Pancreas (tissue), 10 donors: ENCODE data around the gene BLOC1S4. TPM values are rescaled to one million over a fixed set of nuclear protein-coding genes. Genes with fewer than 3 reads are reported as not detected.

Experiments used
- ATAC-seq, 4 donors: fragments of 200-7000 bp; cut with Tn5 transposase; one replicate each; pipeline versions ENCODE4 v1.8.0 to v1.9.1; 2020; ENCODE audit warnings: mild to moderate bottlenecking in 4 of 4, moderate library complexity in 4 of 4
- DNase-seq, 6 donors: peaks; one replicate each; pipeline ENCODE4 v3.0.0-alpha.2; 2020
- FAIRE-seq: peaks from 2 replicates; lab custom pipeline; 2012; peaks lifted over from hg19 to GRCh38; lab: Jason Lieb, UNC
- H3K27ac ChIP-seq, 4 donors: fragments of 200-600 bp; sonication (generic); 1 replicate in 3 of 4; 2 replicates in 1 of 4; pipeline versions ENCODE4 v1.5.0 to v1.8.0; 2020
- H3K27me3 ChIP-seq, 4 donors: fragments of 200-600 bp; one replicate each; pipeline ENCODE4 v1.8.0; 2021
- H3K36me3 ChIP-seq, 3 donors: fragments of 200-600 bp; sonication (generic) in 1 of 3; one replicate each; pipeline versions ENCODE4 v1.5.0 to v1.8.0; 2020 to 2021
- H3K4me1 ChIP-seq, 3 donors: fragments of 200-600 bp; one replicate each; pipeline ENCODE4 v1.8.0; 2021
- H3K4me3 ChIP-seq, 4 donors: fragments of 200-600 bp; sonication (generic) in 2 of 4; one replicate each; pipeline versions ENCODE4 v1.5.0 to v1.8.0; 2020 to 2021
- H3K9me3 ChIP-seq, 4 donors: fragments of 200-600 bp; one replicate each; pipeline ENCODE4 v1.8.0; 2021
- CTCF ChIP-seq, 4 donors: fragments of 200-600 bp; sonication (generic) in 3 of 4; IDR thresholded peaks; one replicate each; pipeline versions ENCODE4 v1.5.0 to v1.8.0; 2021; ENCODE audit warnings: antibody characterized with exemption in 4 of 4
- WGBS, 2 donors: extraction: QIAGEN DNeasy Blood & Tissue Kit; methylation state at CpG; one replicate each; pipeline ENCODE4 v1.1.7; 2013; 5-methylcytosine and 5-hydroxymethylcytosine counted together
- intact Hi-C, 3 donors: fragments of 100-400 bp; cut with DNase I; formaldehyde crosslinking; loops; one replicate each; pipeline versions ENCODE4 v1.11.1 to v1.14.2; 2022
- polyA plus RNA-seq, 2 donors: library from polyadenylated mRNA; stranded (reverse); fragments of 200-250 nt; gene quantifications; one replicate each; pipeline ENCODE4 v1.2.3, GENCODE V29; 2013
- total RNA-seq, 6 donors: library from RNA; stranded (reverse); fragmentation: NEBNext Ultra II Directional in 4 of 6; extraction: Animal tissue kit (Norgen Biotek cat#: 25700) in 4 of 6; gene quantifications; one replicate each; pipeline versions ENCODE4 v1.2.1 to v1.2.4, GENCODE V29; 2021 to 2023
- donor health status: healthy with polysubstance abuse.
- donor health status: DM: no; HTN: no; CAD: no; lungs with moderate emphysema.
- donor health status: DM: no; HTN: no; CAD: no.
- donor health status: control.
- donor health status: control.
- donor health status: Bipolar disorder and iron deficiency.
- donor health status: DM: yes; HTN: yes; CAD: no.
- donor health status: DM: no; HTN: no; CAD: no.
- donor health status: DM: no; HTN: no; CAD: no.
- donor health status: DM: yes; HTN: yes; CAD: no.

BLOC1S4 gene
- total and polyA plus RNA-seq, 8 donors: 3.3 to 8.4 (median 5.1) TPM

GRCh38 chr4:6696611-6697010 lies 19.4 kb upstream of the BLOC1S4 start:
- no peak overlapping the region for H3K4me3 ChIP-seq
- intact Hi-C loops: no loop called here
- ATAC-seq: peak in 1 of 4 donors; percentile 23

GRCh38 chr4:6697131-6697530 lies 18.8 kb upstream of the BLOC1S4 start:
- WGBS, 2 donors: 93 to 94% methylated on average over 6 of the region's 6 CpGs
- H3K36me3 ChIP-seq: no peaks in the 10 kb centered on the region
- H3K4me1 ChIP-seq: no peaks in the 10 kb centered on the region
- H3K9me3 ChIP-seq: no peaks in the 10 kb centered on the region
- no peak overlapping the region for H3K4me3 ChIP-seq
- intact Hi-C loops: no loop called here
- FAIRE-seq: no peak
- H3K27ac ChIP-seq: no peak overlapping the region
- DNase-seq: no peak
- TF ChIP-seq CTCF (IDR thresholded peaks at IDR 0.05): no peak
- no peak for ATAC-seq
- H3K27me3 ChIP-seq: no peaks in the 10 kb centered on the region

More at GRCh38 chr4:6696611-6697010, 19.4 kb upstream of the BLOC1S4 start:
- no peaks in the 10 kb centered on the region for H3K36me3 ChIP-seq
- no peaks in the 10 kb centered on the region for H3K9me3 ChIP-seq
- WGBS, 2 donors: 82 to 86% methylated on average over 8 of the region's 8 CpGs
- no peak overlapping the region for H3K27ac ChIP-seq
- FAIRE-seq (no peak), DNase-seq (no peak)
- no peaks in the 10 kb centered on the region for H3K27me3 ChIP-seq
- TF ChIP-seq CTCF (IDR thresholded peaks at IDR 0.05): no peak
- H3K4me1 ChIP-seq: no peaks in the 10 kb centered on the region

- Histone ChIP-seq H3K27ac (no peak overlapping the region), H3K4me3 (no peak overlapping the region), H3K27me3 (no peaks in the 10 kb centered on the region), H3K36me3 (peaks cover 0 to 8% (median 0%) of the 10 kb centered on the region in 3 donors), H3K4me1 (no peaks in the 10 kb centered on the region), H3K9me3 (no peaks in the 10 kb centered on the region)
- WGBS, 2 donors: 72 to 75% methylated on average over 5 of the region's 5 CpGs
- FAIRE-seq (no peak), DNase-seq (no peak), ATAC-seq (no peak)
- intact Hi-C loops: no loop called here
- TF ChIP-seq CTCF (IDR thresholded peaks at IDR 0.05): no peak
These were observed 16.6 kb upstream of the BLOC1S4 start for GRCh38 chr4:6699388-6699787.

- no peak overlapping the region for H3K27ac ChIP-seq
- no peak for DNase-seq
- no peak for FAIRE-seq
- H3K4me3 ChIP-seq: no peak overlapping the region
- no peaks in the 10 kb centered on the region for H3K27me3 ChIP-seq
- intact Hi-C loops: no loop called here
- no peak for TF ChIP-seq CTCF (IDR thresholded peaks at IDR 0.05)
- no peak for ATAC-seq
- peaks cover 0 to 8% (median 0%) of the 10 kb centered on the region in 3 donors for H3K36me3 ChIP-seq
- WGBS, 2 donors: 100% methylated on average over 1 of the region's 1 CpG
- no peaks in the 10 kb centered on the region for H3K4me1 ChIP-seq
- H3K9me3 ChIP-seq: no peaks in the 10 kb centered on the region
These were observed 16.1 kb upstream of the BLOC1S4 start for GRCh38 chr4:6699903-6700302.

GRCh38 chr4:6701371-6701770 lies 14.6 kb upstream of the BLOC1S4 start:
- Histone ChIP-seq H3K36me3 (peaks cover 0 to 12% (median 0%) of the 10 kb centered on the region in 3 donors), H3K4me1 (peaks cover 0 to 5% (median 4%) of the 10 kb centered on the region in 3 donors), H3K9me3 (no peaks in the 10 kb centered on the region), H3K4me3 (no peak overlapping the region), H3K27ac (no peak overlapping the region), H3K27me3 (no peaks in the 10 kb centered on the region)
- intact Hi-C loops: no loop called here
- DNase-seq (no peak), FAIRE-seq (no peak), ATAC-seq (no peak)
- WGBS, 2 donors: 84 to 87% methylated on average over 13 of the region's 13 CpGs
- no peak for TF ChIP-seq CTCF (IDR thresholded peaks at IDR 0.05)
